ENCODE measurements around the gene TRIM15. TPM values are rescaled to one million over a fixed set of nuclear protein-coding genes. Genes with fewer than 3 reads are reported as not detected.

TRIM15 gene
- total and polyA plus RNA-seq, 9 of the 15 experiments (the other 6 are each of a cell fraction or from before 2014, with no cell fraction given) = 0.06 to 2.6 (median 0.83) TPM

GRCh38 chr6:30156262-30156599 lies 7.1 kb upstream of the TRIM15 start (continued):
- TF ChIP-seq ZNF395 (CRISPR knock-in tag; IDR thresholded peaks at IDR 0.05) (peak; percentile 42; the same call in 1 of the 2 replicates), CEBPG (CRISPR knock-in tag; IDR thresholded peaks at IDR 0.05) (no peak), CEBPG (tag; conservative IDR thresholded peaks at IDR 0.05 in 1 of 2, IDR thresholded peaks at IDR 0.05 in 1 of 2) (peak in 1 of 2 experiments; percentile 74; a peak in 1 of 4 replicates), MEIS2 (IDR thresholded peaks at IDR 0.05; ENCODE audit: partially characterized antibody) (peak; percentile 99), JUND (IDR thresholded peaks at IDR 0.05; ENCODE audit: borderline replicate concordance, low read depth, low read length) (peak; percentile 47; the same call in 1 of the 2 replicates), JUND (tag; IDR thresholded peaks at IDR 0.05; ENCODE audit: borderline replicate concordance, low read depth, low read length) (peak; percentile 66; the same call in 1 of the 3 replicates), LEF1 (IDR thresholded peaks at IDR 0.05) (peak; percentile 35; the same call in 1 of the 2 replicates), NFIX (CRISPR knock-in tag; IDR thresholded peaks at IDR 0.05; ENCODE audit: low read depth) (peak; percentile 18; the same call in 1 of the 2 replicates), ZHX1 (conservative IDR thresholded peaks at IDR 0.05; ENCODE audit: low read length) (no peak), TCF7 (IDR thresholded peaks at IDR 0.05; ENCODE audit: borderline replicate concordance) (no peak), ZNF655 (CRISPR knock-in tag; IDR thresholded peaks at IDR 0.05) (no peak), EHMT2 (IDR thresholded peaks at IDR 0.05) (no peak), GABPB1 (CRISPR knock-in tag; IDR thresholded peaks at IDR 0.05) (peak; percentile 75), TAF1 (IDR thresholded peaks at IDR 0.05; ENCODE audit: control insufficient read depth, extremely low read depth, insufficient read depth, low read length, severe bottlenecking) (no peak), ZNF175 (CRISPR knock-in tag; IDR thresholded peaks at IDR 0.05; ENCODE audit: low read depth) (peak; percentile 84), ZBTB9 (CRISPR knock-in tag; IDR thresholded peaks at IDR 0.05) (no peak), POLR2H (tag; IDR thresholded peaks at IDR 0.05; ENCODE audit: low read depth) (peak; percentile 83), ARID1B (IDR thresholded peaks at IDR 0.05) (peak; percentile 30; the same call in 1 of the 2 replicates), ZNF584 (CRISPR knock-in tag; IDR thresholded peaks at IDR 0.05; ENCODE audit: low read depth) (peak; percentile 33; the same call in 1 of the 2 replicates), VEZF1 (CRISPR knock-in tag; IDR thresholded peaks at IDR 0.05) (0 out of 2 replicates have a peak, but pooled peaks have one; percentile 21), ATF7 (IDR thresholded peaks at IDR 0.05) (peak; percentile 89)

All from K562 (cell line).